Astrocyte (in vitro differentiated cells and primary cell): ENCODE measurements around the gene LRRC74A. TPM values are rescaled to one million over a fixed set of nuclear protein-coding genes. Genes with fewer than 3 reads are reported as not detected.

Experiments
- DNase-seq: peaks from one replicate; pipeline ENCODE4 v3.0.0-alpha.2; 2010; ENCODE audit warnings: low read depth
- FAIRE-seq: peaks from 2 replicates; lab custom pipeline; 2011; peaks lifted over from hg19 to GRCh38; lab: Jason Lieb, UNC
- H2AFZ ChIP-seq: 2 replicates; pipeline ENCODE4 v1.6.0; 2012; ENCODE audit warnings: low read depth, low read length, inconsistent platforms
- H3K27ac ChIP-seq: 2 replicates; pipeline ENCODE4 v1.5.1; 2011; ENCODE audit warnings: low read depth, low read length, inconsistent platforms
- H3K27me3 ChIP-seq: 2 replicates; pipeline ENCODE4 v1.6.0; 2011; ENCODE audit warnings: low read length, inconsistent platforms; ENCODE audit not compliant: insufficient read depth
- H3K36me3 ChIP-seq: 2 replicates; pipeline ENCODE4 v1.5.1; 2011; ENCODE audit warnings: low read length, inconsistent platforms; ENCODE audit not compliant: insufficient read depth
- H3K4me1 ChIP-seq: 2 replicates; pipeline ENCODE4 v1.5.1; 2011; ENCODE audit warnings: low read length, inconsistent platforms; ENCODE audit not compliant: insufficient read depth
- H3K4me2 ChIP-seq: 2 replicates; pipeline ENCODE4 v1.6.0; 2012; ENCODE audit warnings: low read length, inconsistent platforms
- H3K4me3 ChIP-seq: 2 replicates; pipeline ENCODE4 v1.5.1; 2011; ENCODE audit warnings: low read depth, mild to moderate bottlenecking, low read length, inconsistent platforms; ENCODE audit not compliant: insufficient read depth
- H3K79me2 ChIP-seq: 2 replicates; pipeline ENCODE4 v1.6.0; 2012; ENCODE audit warnings: mild to moderate bottlenecking, low read length, inconsistent platforms; ENCODE audit not compliant: insufficient read depth
- H3K9ac ChIP-seq: 2 replicates; pipeline ENCODE4 v1.6.0; 2012; ENCODE audit warnings: mild to moderate bottlenecking, low read length, inconsistent platforms
- H3K9me3 ChIP-seq: 2 replicates; pipeline ENCODE4 v1.5.1; 2012; ENCODE audit warnings: low read depth, mild to moderate bottlenecking, low read length, inconsistent platforms; ENCODE audit not compliant: insufficient read depth
- H4K20me1 ChIP-seq: 2 replicates; pipeline ENCODE4 v1.6.0; 2012; ENCODE audit warnings: low read length, inconsistent platforms; ENCODE audit not compliant: insufficient read depth
- H3K27ac Mint-ChIP-seq: one replicate; pipeline ENCODE4 v1.8.0; 2021; ENCODE audit warnings: mild to moderate bottlenecking, mixed read lengths; ENCODE audit not compliant: unreplicated experiment
- H3K27me3 Mint-ChIP-seq: one replicate; pipeline ENCODE4 v1.8.0; 2021; ENCODE audit warnings: low read depth, mixed read lengths; ENCODE audit not compliant: unreplicated experiment
- H3K36me3 Mint-ChIP-seq: one replicate; pipeline ENCODE4 v1.8.0; 2021; ENCODE audit warnings: low read depth, mixed read lengths; ENCODE audit not compliant: unreplicated experiment
- H3K4me1 Mint-ChIP-seq: one replicate; pipeline ENCODE4 v1.8.0; 2021; ENCODE audit warnings: low read depth, mixed read lengths; ENCODE audit not compliant: unreplicated experiment
- H3K4me3 Mint-ChIP-seq: one replicate; pipeline ENCODE4 v1.8.0; 2021; ENCODE audit warnings: mild to moderate bottlenecking, moderate library complexity, mixed read lengths; ENCODE audit not compliant: unreplicated experiment
- H3K9me3 Mint-ChIP-seq: one replicate; pipeline ENCODE4 v1.8.0; 2021; ENCODE audit warnings: mild to moderate bottlenecking, mixed read lengths; ENCODE audit not compliant: unreplicated experiment
- CTCF ChIP-seq: IDR thresholded peaks from 2 replicates; pipeline ENCODE4 v1.5.1; 2011; ENCODE audit warnings: low read depth, mild to moderate bottlenecking, inconsistent platforms, low read length, moderate library complexity; ENCODE audit not compliant: insufficient read depth
- EZH2 ChIP-seq: IDR thresholded peaks from 2 replicates; pipeline ENCODE4 v1.6.1; 2012; ENCODE audit warnings: mild to moderate bottlenecking, low read length, inconsistent platforms; ENCODE audit not compliant: insufficient read depth
- total RNA-seq: library from RNA; stranded (reverse); gene quantifications from 2 replicates; pipeline ENCODE4 v1.2.1, GENCODE V29; 2021

The LRRC74A gene
- total RNA-seq, 1 donor from 2014 or later, result not detected

- Mint-ChIP-seq H3K27ac (peak overlapping the region; percentile 96), H3K4me1 (peaks cover 59% of the 10 kb centered on the region), H3K9me3 (peaks cover 2% of the 10 kb centered on the region), H3K4me3 (no peak overlapping the region), H3K36me3 (no peaks in the 10 kb centered on the region), H3K27me3 (no peaks in the 10 kb centered on the region)
- Histone ChIP-seq H3K79me2 (no peaks in the 10 kb centered on the region), H3K4me1 (peaks cover 49% of the 10 kb centered on the region), H2AFZ (no peak overlapping the region), H4K20me1 (no peaks in the 10 kb centered on the region), H3K9ac (peak overlapping the region; percentile 86), H3K36me3 (no peaks in the 10 kb centered on the region), H3K27ac (peak overlapping the region; percentile 98), H3K9me3 (no peaks in the 10 kb centered on the region), H3K27me3 (no peaks in the 10 kb centered on the region), H3K4me2 (peak overlapping the region; percentile 78), H3K4me3 (no peak overlapping the region)
- DNase-seq (peak; percentile 71), FAIRE-seq (peak; percentile 74)
- TF ChIP-seq CTCF (peak; percentile 83), EZH2 (no peak)
Measured at GRCh38 chr14:76917158-76917596, 91.0 kb downstream of the LRRC74A start.

- Histone ChIP-seq H3K79me2 (no peaks in the 10 kb centered on the region), H3K27ac (peak overlapping the region; percentile 98), H3K4me3 (no peak overlapping the region), H4K20me1 (no peaks in the 10 kb centered on the region), H3K9ac (peak overlapping the region; percentile 86), H3K9me3 (no peaks in the 10 kb centered on the region), H2AFZ (peak overlapping the region; percentile 22), H3K27me3 (no peaks in the 10 kb centered on the region), H3K4me2 (peak overlapping the region; percentile 78), H3K36me3 (no peaks in the 10 kb centered on the region), H3K4me1 (peaks cover 54% of the 10 kb centered on the region)
- Mint-ChIP-seq H3K27me3 (no peaks in the 10 kb centered on the region), H3K9me3 (peaks cover 2% of the 10 kb centered on the region), H3K4me1 (peaks cover 65% of the 10 kb centered on the region), H3K27ac (peak overlapping the region; percentile 96), H3K36me3 (no peaks in the 10 kb centered on the region), H3K4me3 (peak overlapping the region; percentile 41)
- no peak for TF ChIP-seq EZH2
- TF ChIP-seq CTCF, result no peak
- DNase-seq (no peak), FAIRE-seq (no peak)
Measured at GRCh38 chr14:76917745-76918255, 91.6 kb downstream of the LRRC74A start.

- no peaks in the 10 kb centered on the region for H3K36me3 Mint-ChIP-seq
- peak overlapping the region; percentile 21 for H3K4me3 Mint-ChIP-seq
- H3K4me2 ChIP-seq, result peak overlapping the region; percentile 78
- no peaks in the 10 kb centered on the region for H3K9me3 ChIP-seq
- no peaks in the 10 kb centered on the region for H4K20me1 ChIP-seq
- H3K27ac Mint-ChIP-seq, result peak overlapping the region; percentile 96
- H3K9ac ChIP-seq, result peak overlapping the region; percentile 86
- DNase-seq (peak; percentile 95), FAIRE-seq (no peak)
- peak overlapping the region; percentile 98 for H3K27ac ChIP-seq
- H3K27me3 Mint-ChIP-seq, result no peaks in the 10 kb centered on the region
- peaks cover 56% of the 10 kb centered on the region for H3K4me1 ChIP-seq
- H3K9me3 Mint-ChIP-seq, result peaks cover 2% of the 10 kb centered on the region
- no peaks in the 10 kb centered on the region for H3K79me2 ChIP-seq
- peak overlapping the region; percentile 22 for H2AFZ ChIP-seq
- H3K27me3 ChIP-seq, result no peaks in the 10 kb centered on the region
- no peaks in the 10 kb centered on the region for H3K36me3 ChIP-seq
- no peak overlapping the region for H3K4me3 ChIP-seq
- peaks cover 71% of the 10 kb centered on the region for H3K4me1 Mint-ChIP-seq
- TF ChIP-seq CTCF, result no peak
- TF ChIP-seq EZH2, result no peak
Measured at GRCh38 chr14:76918256-76918781, 92.1 kb downstream of the LRRC74A start.
